Heart right ventricle (tissue), 16 donors: Measurements from ENCODE around the gene ADTRP. TPM values are rescaled to one million over a fixed set of nuclear protein-coding genes. Genes with fewer than 3 reads are reported as not detected.

Experiments
- ATAC-seq, 8 donors: fragments of 200-7000 bp; cut with Tn5 transposase; one replicate each; pipeline ENCODE4 v1.9.1; 2020; ENCODE audit warnings: mild to moderate bottlenecking in 8 of 8, moderate library complexity in 8 of 8, moderate number of reproducible peaks in 1 of 8
- DNase-seq, 2 donors: peaks; one replicate each; pipeline ENCODE4 v3.0.0-alpha.2; 2020
- H3K27ac ChIP-seq, 10 donors: fragments of 200-600 bp; sonication (generic) in 2 of 10; one replicate each; pipeline versions ENCODE4 v1.5.0 to v1.8.0; 2020 to 2022; ENCODE audit warnings: mild to moderate bottlenecking in 3 of 10
- H3K27me3 ChIP-seq, 7 donors: fragments of 200-600 bp; one replicate each; pipeline ENCODE4 v1.8.0; 2021 to 2022; ENCODE audit warnings: mild to moderate bottlenecking in 2 of 7
- H3K36me3 ChIP-seq, 9 donors: fragments of 200-600 bp; sonication (generic) in 1 of 9; one replicate each; pipeline versions ENCODE4 v1.5.0 to v1.8.0; 2020 to 2022; ENCODE audit warnings: mild to moderate bottlenecking in 2 of 9
- H3K4me1 ChIP-seq, 9 donors: fragments of 200-600 bp; sonication (generic) in 1 of 9; one replicate each; pipeline versions ENCODE4 v1.5.0 to v1.8.0; 2020 to 2022; ENCODE audit warnings: mild to moderate bottlenecking in 4 of 9
- H3K4me3 ChIP-seq, 10 donors: fragments of 200-600 bp; sonication (generic) in 2 of 10; one replicate each; pipeline versions ENCODE4 v1.5.0 to v1.8.0; 2020 to 2022; ENCODE audit warnings: mild to moderate bottlenecking in 7 of 10, moderate library complexity in 2 of 10
- H3K9me3 ChIP-seq, 11 donors: fragments of 200-600 bp in 10 of 11; sonication (generic) in 2 of 11; one replicate each; pipeline versions ENCODE4 v1.5.0 to v1.8.0; 2013 to 2022; ENCODE audit warnings: mild to moderate bottlenecking in 2 of 11, control low read depth in 1 of 11, moderate library complexity in 1 of 11
- WGBS, 2 donors: extraction: QIAGEN DNeasy Blood & Tissue Kit; methylation state at CpG; one replicate each; pipeline ENCODE4 v1.1.7; 2013; ENCODE audit warnings: inconsistent platforms in 1 of 2; 5-methylcytosine and 5-hydroxymethylcytosine counted together
- intact Hi-C, 10 donors: fragments of 100-400 bp; cut with DNase I; formaldehyde crosslinking; loops; one replicate each; pipeline versions ENCODE4 v1.11.1 to v1.14.2; 2022
- polyA plus RNA-seq, 2 donors: library from polyadenylated mRNA; stranded (reverse); fragments of 200-250 nt; gene quantifications; one replicate each; pipeline ENCODE4 v1.2.3, GENCODE V29; 2013
- total RNA-seq, 10 donors: library from RNA; stranded (reverse); fragmentation: NEBNext Ultra II Directional in 3 of 10; extraction: Animal tissue kit (Norgen Biotek cat#: 25700) in 3 of 10; gene quantifications; one replicate each; pipeline versions ENCODE4 v1.2.1 to v1.2.4, GENCODE V29; 2021 to 2023
- TF ChIP-seq, protein P1 (sequence below), 9 donors: fragments of 200-600 bp; sonication (generic) in 2 of 9; IDR thresholded peaks; one replicate each; pipeline versions ENCODE4 v1.5.0 to v1.8.0; 2021 to 2022; ENCODE audit warnings: antibody characterized with exemption in 9 of 9, mild to moderate bottlenecking in 5 of 9, moderate library complexity in 1 of 9
- donor health status: Arrhythmogenic right ventricular cardiomyopathy.
- donor health status: ischemic (EF 13 %, LVEDD 7.1; RV severe dilation, severe dysfunction).
- donor health status: healthy with polysubstance abuse.
- donor health status: DM: no; HTN: yes; CAD: no.
- donor health status: DM: no; HTN: no; CAD: no.
- donor health status: ischemic (EF 25% LVEDD 6.9; RV normal size, moderate dysfunction).
- donor health status: ischemic (EF 25% LVEDD 5.7; RV mildly dilated, moderate dysfunction).
- donor health status: healthy.
- donor health status: DM: yes; HTN: yes; CAD: no.
- donor health status: Ischemic cardiomyopathy.
- donor health status: ischemic (EF 35%, LVEDD 5.7; RV mildly dilated, moderate dysfunction).
- donor health status: nonischemic (EF 11% LVEDD 7.7; RV severe dilation, severe dysfunction).
- donor health status: DM: yes; HTN: yes; CAD: no.
- donor health status: PGD.
- donor health status: ischemic (EF 29% LVEDD 5.4; RV normal size, mild dysfunction).
- donor health status: nonischemic (EF 23%, LVEDD 6.1; RV moderate dilation, normal function).

Gene ADTRP
- total and polyA plus RNA-seq, 12 donors: 0.14 to 0.37 (median 0.24) TPM; not detected in 9

DNA sequence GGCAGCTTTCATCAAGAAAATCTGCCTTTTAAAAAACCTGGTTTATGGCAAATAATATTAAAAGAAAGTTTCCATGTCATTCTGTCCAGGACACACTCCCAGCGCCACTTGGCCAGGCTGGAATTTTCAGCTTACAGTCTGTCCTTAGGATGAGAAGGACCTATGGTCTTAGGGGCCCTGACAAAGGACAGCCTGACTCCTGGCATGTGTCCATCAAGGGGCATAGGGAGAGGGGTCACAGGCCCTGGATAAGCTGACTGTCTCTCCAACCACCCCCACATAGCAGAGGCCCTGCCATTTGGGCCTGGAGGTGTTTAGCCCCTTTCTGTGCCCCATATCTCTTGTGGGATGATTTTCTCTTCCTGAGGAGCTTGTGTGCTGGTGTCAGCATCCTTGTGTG, 60.6 kb downstream of the ADTRP start:
- ATAC-seq (no peak), DNase-seq (no peak)
- WGBS, 2 donors: 98 to 100% methylated on average over 1 of the region's 1 CpG
- no peaks in the 10 kb centered on the region for H3K36me3 ChIP-seq
- TF ChIP-seq, protein P1, sequence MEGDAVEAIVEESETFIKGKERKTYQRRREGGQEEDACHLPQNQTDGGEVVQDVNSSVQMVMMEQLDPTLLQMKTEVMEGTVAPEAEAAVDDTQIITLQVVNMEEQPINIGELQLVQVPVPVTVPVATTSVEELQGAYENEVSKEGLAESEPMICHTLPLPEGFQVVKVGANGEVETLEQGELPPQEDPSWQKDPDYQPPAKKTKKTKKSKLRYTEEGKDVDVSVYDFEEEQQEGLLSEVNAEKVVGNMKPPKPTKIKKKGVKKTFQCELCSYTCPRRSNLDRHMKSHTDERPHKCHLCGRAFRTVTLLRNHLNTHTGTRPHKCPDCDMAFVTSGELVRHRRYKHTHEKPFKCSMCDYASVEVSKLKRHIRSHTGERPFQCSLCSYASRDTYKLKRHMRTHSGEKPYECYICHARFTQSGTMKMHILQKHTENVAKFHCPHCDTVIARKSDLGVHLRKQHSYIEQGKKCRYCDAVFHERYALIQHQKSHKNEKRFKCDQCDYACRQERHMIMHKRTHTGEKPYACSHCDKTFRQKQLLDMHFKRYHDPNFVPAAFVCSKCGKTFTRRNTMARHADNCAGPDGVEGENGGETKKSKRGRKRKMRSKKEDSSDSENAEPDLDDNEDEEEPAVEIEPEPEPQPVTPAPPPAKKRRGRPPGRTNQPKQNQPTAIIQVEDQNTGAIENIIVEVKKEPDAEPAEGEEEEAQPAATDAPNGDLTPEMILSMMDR (IDR thresholded peaks at IDR 0.05): no peak
- intact Hi-C loops: no loop called here
- no peaks in the 10 kb centered on the region for H3K9me3 ChIP-seq
- peaks cover 0 to 6% (median 0%) of the 10 kb centered on the region in 9 donors for H3K4me1 ChIP-seq
- H3K27me3 ChIP-seq: no peaks in the 10 kb centered on the region
- no peak overlapping the region for H3K27ac ChIP-seq
- H3K4me3 ChIP-seq: no peak overlapping the region

DNA sequence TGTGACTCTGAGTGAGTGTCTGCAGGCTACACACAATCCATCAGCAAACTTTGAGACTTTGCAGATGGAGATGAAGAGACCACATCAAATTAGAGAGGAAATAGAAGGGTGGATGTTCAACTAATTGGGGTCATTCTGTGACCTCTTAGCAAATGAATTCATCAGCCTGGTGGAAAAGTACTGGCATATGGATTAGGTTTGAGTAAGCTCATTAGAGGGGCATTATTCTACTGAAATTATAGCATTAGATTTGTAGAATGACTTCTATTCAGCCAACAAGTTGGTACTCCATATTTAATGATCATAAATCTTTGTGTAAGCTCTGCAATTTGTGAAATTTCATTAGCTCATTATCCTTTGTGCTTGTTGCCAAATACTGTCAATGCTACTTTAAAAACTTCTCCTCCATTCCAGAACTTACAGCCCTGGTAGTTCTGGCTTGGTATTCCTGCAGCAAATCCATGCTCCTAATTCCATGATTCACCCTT, 63.8 kb downstream of the ADTRP start:
- Histone ChIP-seq H3K27ac (no peak overlapping the region), H3K36me3 (no peaks in the 10 kb centered on the region), H3K9me3 (no peaks in the 10 kb centered on the region), H3K4me3 (no peak overlapping the region), H3K4me1 (peaks cover 0 to 34% (median 10%) of the 10 kb centered on the region in 9 donors), H3K27me3 (no peaks in the 10 kb centered on the region)
- DNase-seq (no peak), ATAC-seq (no peak)
- intact Hi-C loops: no loop called here
- TF ChIP-seq, protein P1 (IDR thresholded peaks at IDR 0.05): no peak

DNA sequence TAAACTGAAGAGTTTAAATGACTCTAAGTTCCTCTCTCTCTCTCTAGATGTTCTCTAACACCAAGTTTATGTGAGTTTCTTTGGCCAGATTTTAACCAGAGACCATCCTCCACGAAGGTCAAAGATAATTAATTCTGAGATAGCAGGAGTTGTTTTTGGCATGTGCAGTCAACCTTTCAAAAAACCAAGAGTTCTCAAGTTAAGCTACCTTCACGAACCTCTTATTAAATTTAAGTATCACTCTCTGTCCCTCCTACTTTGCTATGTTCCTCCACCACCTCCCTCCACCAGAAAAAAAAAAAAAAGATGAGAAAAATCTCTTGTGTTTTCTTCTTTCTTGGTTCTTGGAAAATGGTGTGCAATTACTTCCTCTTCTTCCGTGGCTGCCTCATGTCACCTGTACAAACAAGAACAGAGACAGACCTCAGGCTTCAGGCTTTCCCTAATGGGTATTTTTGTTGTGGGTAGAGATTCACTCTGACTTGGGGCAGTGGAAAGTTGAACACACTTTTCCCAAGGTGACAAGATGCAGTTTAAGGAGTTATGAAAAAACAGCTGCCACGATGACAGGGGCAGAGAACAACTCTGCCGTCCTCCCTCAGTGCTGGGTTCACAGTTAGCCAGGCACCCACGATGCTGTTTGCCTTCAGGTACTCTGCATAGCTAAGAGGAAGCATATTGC, 64.3 kb downstream of the ADTRP start:
- Histone ChIP-seq H3K27ac (no peak overlapping the region), H3K36me3 (no peaks in the 10 kb centered on the region), H3K27me3 (no peaks in the 10 kb centered on the region), H3K4me3 (no peak overlapping the region), H3K4me1 (peaks cover 0 to 34% (median 10%) of the 10 kb centered on the region in 9 donors), H3K9me3 (no peaks in the 10 kb centered on the region)
- 42 to 55% methylated on average over 6 of the region's 6 CpGs for WGBS, 2 donors
- DNase-seq (no peak), ATAC-seq (no peak)
- TF ChIP-seq, protein P1 (IDR thresholded peaks at IDR 0.05): no peak
- intact Hi-C loops: no loop called here

DNA sequence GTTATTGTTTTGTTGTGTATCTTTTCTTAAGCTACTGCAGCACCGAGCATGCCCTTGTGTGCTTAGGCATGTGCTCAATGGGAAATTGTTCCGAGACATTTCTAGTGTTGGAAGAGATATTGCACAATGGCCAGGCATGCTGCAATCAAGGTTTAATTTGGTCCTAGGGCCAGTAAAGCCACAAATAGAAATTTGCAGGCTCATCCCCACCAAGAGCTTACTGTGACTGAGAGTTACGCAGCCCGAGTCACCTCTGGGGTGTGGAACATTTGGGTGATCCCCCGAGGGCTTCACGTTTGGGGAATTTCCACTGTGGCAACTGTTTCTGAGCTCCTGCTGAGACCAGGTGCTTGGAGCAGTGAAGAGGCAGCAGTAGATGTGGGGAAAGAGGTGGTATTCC, 65.8 kb downstream of the ADTRP start:
- Histone ChIP-seq H3K4me1 (peaks cover 0 to 34% (median 10%) of the 10 kb centered on the region in 9 donors), H3K9me3 (no peaks in the 10 kb centered on the region), H3K27ac (peak overlapping the region in 2 of 10 donors; percentile 36 to 46), H3K27me3 (no peaks in the 10 kb centered on the region), H3K36me3 (no peaks in the 10 kb centered on the region), H3K4me3 (no peak overlapping the region)
- intact Hi-C loops: no loop called here
- WGBS, 2 donors: 58 to 66% methylated on average over 6 of the region's 6 CpGs
- ATAC-seq: peak; percentile 45 to 93 (median 62)
- DNase-seq: no peak
- TF ChIP-seq, protein P1 (IDR thresholded peaks at IDR 0.05): no peak
